ENCODE results near the gene ABCE1. TPM values are rescaled to one million over a fixed set of nuclear protein-coding genes. Genes with fewer than 3 reads are reported as not detected.

The ABCE1 gene
- total and polyA plus RNA-seq, 4 donors: 19.0 to 72.6 (median 44.8) TPM

GRCh38 chr4:145178740-145179280 is 80.7 kb downstream of the ABCE1 start:
- Histone ChIP-seq H3K9ac (ENCODE audit: insufficient read depth in 1 of 2, low read length in 2 of 2) (peak overlapping the region; percentile 85 to 98), H3K4me1 (ENCODE audit: control insufficient read depth in 5 of 5, insufficient read depth in 5 of 5, low read length in 5 of 5) (peaks cover 0 to 30% (median 4%) of the 10 kb centered on the region in 5 donors), H3K36me3 (ENCODE audit: control insufficient read depth in 4 of 4, insufficient read depth in 4 of 4, low read length in 4 of 4) (no peaks in the 10 kb centered on the region), H3K27ac (ENCODE audit: low read depth in 1 of 2, low read length in 1 of 2) (peak overlapping the region; percentile 96), H3K9me3 (ENCODE audit: control insufficient read depth in 4 of 4, insufficient read depth in 3 of 4, low read length in 3 of 4) (no peaks in the 10 kb centered on the region), H3K27me3 (ENCODE audit: control insufficient read depth in 3 of 3, insufficient read depth in 3 of 3, low read length in 2 of 3) (no peaks in the 10 kb centered on the region), H3K4me3 (peak overlapping the region; percentile 84)
- ATAC-seq (ENCODE audit: insufficient read depth, low FRiP score) (no peak), DNase-seq (peak in 1 of 3 donors; percentile 56)
- 2 to 5% methylated on average over 5 of the region's 5 CpGs for WGBS, 2 donors
- no peak for TF ChIP-seq CTCF (IDR thresholded peaks at IDR 0.05; ENCODE audit: control extremely low read depth, extremely low read depth)

Small RNAs within 50 kb of the gene (small RNA-seq; reads per million reads assigned to genes)
- gene RF00019 (ENCODE audit: low replicate concordance): not detected

Other genes starting within 250 kb of the ABCE1 start
- 10 to 100 TPM; 17.8 to 53.7 TPM for gene ANAPC10, start 115 bp upstream of the ABCE1 start, total RNA-seq
- 10 to 100 TPM; 19.0 to 24.3 TPM for gene ANAPC10, start 115 bp upstream of the ABCE1 start, polyA plus RNA-seq
- gene OTUD4, start 82.3 kb downstream of the ABCE1 start, total RNA-seq: 100 to 1,000 TPM in 1 of 2 donors, 10 to 100 TPM in 1; 32.7 to 101 TPM
- 10 to 100 TPM; 11.0 to 15.3 TPM for gene OTUD4, start 82.3 kb downstream of the ABCE1 start, polyA plus RNA-seq